ENCODE data around the gene SF3A1. TPM values are rescaled to one million over a fixed set of nuclear protein-coding genes. Genes with fewer than 3 reads are reported as not detected.
"Not testable (repeated sequence)": the region's sequence is repeated elsewhere in the genome, so short reads cannot be mapped to it uniquely, and the experiment has no call there.

The SF3A1 gene
- total RNA-seq (2014; rRNA removed; shearing (Covaris generic)), result 32.5 and 34.3 TPM in 2 replicates
- polyA plus RNA-seq (2014; cell fraction: nucleus; rRNA removed), result 5.8 and 8.2 TPM in 2 replicates

GRCh38 chr22:30356449-30357235 is at the start of gene SF3A1, which contains the start of gene CCDC157:
SF3A1 (minus strand) TSS chr22:30356894; CDS start chr22:30356792, 102 bp downstream.
CCDC157 (plus strand) TSS chr22:30357007; CDS start chr22:30366001, 8,994 bp downstream.
- peak; percentile 71 for DNase-seq (ENCODE audit: extremely low read depth, low read depth)

- DNase-seq (ENCODE audit: extremely low read depth, low read depth), result no peak
These were observed 49.7 kb upstream of the SF3A1 start for GRCh38 chr22:30406400-30406799.

- DNase-seq (ENCODE audit: extremely low read depth, low read depth), result no peak
These were observed 49.0 kb upstream of the SF3A1 start for GRCh38 chr22:30405731-30406130.

- DNase-seq (ENCODE audit: extremely low read depth, low read depth), result no peak
These were observed 47.6 kb upstream of the SF3A1 start for GRCh38 chr22:30404307-30404706.

- DNase-seq (ENCODE audit: extremely low read depth, low read depth), result not testable (repeated sequence)
These were observed 46.0 kb upstream of the SF3A1 start for GRCh38 chr22:30402766-30403104.

GRCh38 chr22:30402028-30402765 is 45.5 kb upstream of the SF3A1 start:
- DNase-seq (ENCODE audit: extremely low read depth, low read depth), result no peak

GRCh38 chr22:30401024-30401423 is 44.3 kb upstream of the SF3A1 start:
- not testable (repeated sequence) for DNase-seq (ENCODE audit: extremely low read depth, low read depth)

- no peak for DNase-seq (ENCODE audit: extremely low read depth, low read depth)
These were observed 43.5 kb upstream of the SF3A1 start for GRCh38 chr22:30400159-30400558.

GRCh38 chr22:30399718-30400117 is 43.0 kb upstream of the SF3A1 start:
- no peak for DNase-seq (ENCODE audit: extremely low read depth, low read depth)

- DNase-seq (ENCODE audit: extremely low read depth, low read depth), result no peak
These were observed 42.3 kb upstream of the SF3A1 start for GRCh38 chr22:30398685-30399680.

- DNase-seq (ENCODE audit: extremely low read depth, low read depth), result no peak
These were observed 41.3 kb upstream of the SF3A1 start for GRCh38 chr22:30397656-30398635.

- peak; percentile 33 for DNase-seq (ENCODE audit: extremely low read depth, low read depth)
These were observed 40.4 kb upstream of the SF3A1 start, which contains the start of gene SEC14L2 for GRCh38 chr22:30396871-30397655. SEC14L2 (plus strand) TSS chr22:30397018; CDS start chr22:30397117, 99 bp downstream.

GRCh38 chr22:30393885-30394284 is 37.2 kb upstream of the SF3A1 start:
- no peak for DNase-seq (ENCODE audit: extremely low read depth, low read depth)

- no peak for DNase-seq (ENCODE audit: extremely low read depth, low read depth)
These were observed 36.6 kb upstream of the SF3A1 start for GRCh38 chr22:30393322-30393680.

GRCh38 chr22:30392661-30393321 is 36.1 kb upstream of the SF3A1 start:
- DNase-seq (ENCODE audit: extremely low read depth, low read depth), result no peak

GRCh38 chr22:30390974-30391691 is 34.4 kb upstream of the SF3A1 start:
- peak; percentile 54 for DNase-seq (ENCODE audit: extremely low read depth, low read depth)
